Memory B cell (primary cell): Measurements from ENCODE around the gene ST7.

Experiments used
- ATAC-seq: fragments of 150-1000 bp; cut with Tn5 transposase; 2 replicates; pipeline ENCODE4 v1.10.0; 2021; ENCODE audit warnings: low read depth, mild to moderate bottlenecking, moderate library complexity
- DNase-seq, 2 donors: peaks; one replicate each; pipeline ENCODE4 v3.0.0; 2022; ENCODE audit warnings: low spot score in 2 of 2
- H3K27ac Mint-ChIP-seq: one replicate; pipeline ENCODE4 v1.8.0; 2022; ENCODE audit warnings: mild to moderate bottlenecking, moderate library complexity, mixed read lengths
- H3K27me3 Mint-ChIP-seq: one replicate; pipeline ENCODE4 v1.8.0; 2022; ENCODE audit warnings: mixed read lengths
- H3K36me3 Mint-ChIP-seq: one replicate; pipeline ENCODE4 v1.8.0; 2022; ENCODE audit warnings: mild to moderate bottlenecking, mixed read lengths
- H3K4me1 Mint-ChIP-seq: one replicate; pipeline ENCODE4 v1.8.0; 2022; ENCODE audit warnings: mixed read lengths
- H3K4me3 Mint-ChIP-seq: one replicate; pipeline ENCODE4 v1.8.0; 2022; ENCODE audit warnings: mild to moderate bottlenecking, moderate library complexity, mixed read lengths
- H3K9me3 Mint-ChIP-seq: one replicate; pipeline ENCODE4 v1.8.0; 2022; ENCODE audit warnings: mixed read lengths

The ST7 gene

DNA sequence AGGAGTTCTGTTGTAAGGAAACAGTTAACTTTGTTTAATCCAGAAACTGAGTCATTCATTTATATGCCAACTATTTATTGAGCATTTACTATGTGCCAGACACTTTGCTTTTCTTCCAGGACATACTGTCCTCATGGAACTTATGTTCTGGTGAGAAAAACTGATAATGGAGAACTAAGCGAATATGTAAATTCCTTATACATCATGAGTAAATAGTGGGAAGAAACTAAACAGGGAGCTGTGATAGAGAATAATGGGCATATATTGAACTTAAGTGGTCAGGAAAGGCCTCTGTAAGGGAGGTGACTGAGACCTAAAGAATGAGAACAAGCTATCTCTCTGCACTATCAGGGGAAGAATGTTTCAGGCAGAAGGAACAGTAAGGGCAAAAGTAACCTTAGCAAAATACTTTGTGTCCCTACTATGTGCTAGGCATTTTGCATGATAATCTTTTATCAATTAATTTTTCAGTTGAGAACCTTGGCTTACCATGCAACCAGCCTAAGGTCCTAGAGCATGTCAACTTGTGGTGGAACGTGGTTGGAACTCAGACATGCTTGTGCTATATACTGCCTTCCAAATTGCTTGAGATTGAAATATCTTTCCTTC, 45.4 kb downstream of the ST7 start:
- Mint-ChIP-seq H3K27ac (no peak overlapping the region), H3K4me3 (no peak overlapping the region), H3K36me3 (no peaks in the 10 kb centered on the region), H3K27me3 (no peaks in the 10 kb centered on the region), H3K4me1 (no peaks in the 10 kb centered on the region), H3K9me3 (no peaks in the 10 kb centered on the region)
- ATAC-seq (no peak), DNase-seq (no peak)

- H3K36me3 Mint-ChIP-seq, result no peaks in the 10 kb centered on the region
- H3K9me3 Mint-ChIP-seq, result no peaks in the 10 kb centered on the region
- H3K27me3 Mint-ChIP-seq, result no peaks in the 10 kb centered on the region
- no peak for ATAC-seq
- H3K4me1 Mint-ChIP-seq, result no peaks in the 10 kb centered on the region
- no peak overlapping the region for H3K27ac Mint-ChIP-seq
- no peak for DNase-seq
- no peak overlapping the region for H3K4me3 Mint-ChIP-seq
These were observed 46.0 kb downstream of the ST7 start for GRCh38 chr7:116999311-116999710.

DNA sequence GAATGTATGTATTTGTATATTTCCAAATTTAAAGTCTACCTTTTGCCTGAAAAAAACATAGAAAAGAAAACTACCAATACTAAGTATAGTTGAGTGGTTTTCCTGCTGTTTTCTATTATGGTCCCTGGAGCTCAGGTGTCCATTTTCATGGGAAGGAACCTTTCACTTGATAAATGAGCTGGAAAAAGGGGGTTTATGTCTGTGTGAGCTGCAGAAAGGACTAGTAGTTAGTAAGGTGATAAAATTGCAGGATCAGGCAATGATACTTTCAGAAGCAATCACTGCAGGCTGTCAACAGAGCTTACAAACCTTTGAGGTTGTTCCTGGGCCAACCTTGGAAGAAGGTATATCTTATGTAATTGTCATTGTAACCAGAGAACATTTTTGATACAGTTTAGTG, 48.0 kb downstream of the ST7 start:
- DNase-seq, result no peak
- H3K36me3 Mint-ChIP-seq, result no peaks in the 10 kb centered on the region
- H3K9me3 Mint-ChIP-seq, result no peaks in the 10 kb centered on the region
- H3K27ac Mint-ChIP-seq, result no peak overlapping the region
- no peak overlapping the region for H3K4me3 Mint-ChIP-seq
- no peaks in the 10 kb centered on the region for H3K27me3 Mint-ChIP-seq
- peaks cover 3% of the 10 kb centered on the region for H3K4me1 Mint-ChIP-seq
- ATAC-seq, result no peak

- Mint-ChIP-seq H3K36me3 (no peaks in the 10 kb centered on the region), H3K27ac (no peak overlapping the region), H3K27me3 (no peaks in the 10 kb centered on the region), H3K4me3 (no peak overlapping the region), H3K9me3 (no peaks in the 10 kb centered on the region), H3K4me1 (peaks cover 12% of the 10 kb centered on the region)
- DNase-seq, result no peak
- no peak for ATAC-seq
These were observed 51.6 kb downstream of the ST7 start for GRCh38 chr7:117004899-117005298.

DNA sequence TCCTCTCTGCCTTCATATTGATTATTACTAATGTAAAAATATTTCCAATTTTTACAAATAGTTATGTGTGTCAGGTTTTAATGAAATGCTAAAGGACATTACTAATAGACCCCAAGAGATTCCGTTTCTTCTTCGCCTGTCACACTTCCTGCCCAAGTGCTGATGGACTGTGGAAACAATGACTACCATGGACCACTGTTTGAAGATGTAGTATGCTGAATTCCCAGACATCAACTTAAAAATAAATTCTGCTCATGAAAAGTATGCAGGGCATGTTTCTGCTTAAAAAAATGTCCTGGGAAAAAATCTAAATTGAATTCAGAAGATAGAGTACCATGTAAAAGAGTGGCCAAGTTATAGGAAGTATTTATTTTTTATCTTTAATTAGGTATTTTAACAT, 52.1 kb downstream of the ST7 start:
- DNase-seq, result no peak
- Mint-ChIP-seq H3K36me3 (no peaks in the 10 kb centered on the region), H3K27me3 (no peaks in the 10 kb centered on the region), H3K4me1 (peaks cover 18% of the 10 kb centered on the region), H3K27ac (no peak overlapping the region), H3K4me3 (no peak overlapping the region), H3K9me3 (no peaks in the 10 kb centered on the region)
- no peak for ATAC-seq

DNA sequence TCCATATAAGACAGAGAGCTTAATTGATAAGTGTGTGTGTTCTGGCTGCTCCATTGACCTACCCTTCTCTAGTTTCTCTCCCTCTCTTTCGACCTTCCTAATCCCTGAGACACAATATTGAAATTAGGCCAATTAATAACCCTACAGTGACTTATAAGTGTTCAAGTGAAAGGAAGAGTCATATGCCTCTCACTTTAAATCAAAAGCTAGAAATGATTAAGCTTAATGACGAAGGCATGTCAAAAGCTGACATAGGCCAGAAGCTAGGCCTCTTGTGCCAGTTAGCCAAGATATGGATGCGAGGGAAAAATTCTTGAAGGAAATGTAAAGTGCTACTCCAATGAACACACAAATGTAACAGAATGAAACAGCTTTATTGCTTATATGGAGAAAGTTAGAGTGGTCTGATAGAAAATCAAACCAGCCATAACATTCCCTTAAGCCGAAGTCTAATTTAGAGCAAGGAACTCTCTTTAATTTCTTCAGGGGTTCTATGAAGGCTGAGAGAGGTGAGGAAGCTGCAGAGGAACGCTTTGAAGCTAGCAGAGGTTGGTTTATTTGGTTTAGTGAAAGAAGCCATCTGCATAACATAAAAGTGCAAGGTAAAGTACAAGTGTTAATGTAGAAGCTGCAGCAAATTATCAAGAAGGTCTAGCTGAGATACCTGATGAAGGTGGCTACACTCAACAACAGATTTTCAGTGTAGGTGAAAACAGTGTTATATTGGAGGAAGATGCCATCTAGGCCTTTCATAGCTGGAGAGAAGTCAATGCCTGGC, 53.8 kb downstream of the ST7 start:
- H3K27ac Mint-ChIP-seq, result no peak overlapping the region
- DNase-seq (no peak), ATAC-seq (no peak)
- no peaks in the 10 kb centered on the region for H3K27me3 Mint-ChIP-seq
- no peak overlapping the region for H3K4me3 Mint-ChIP-seq
- H3K4me1 Mint-ChIP-seq, result peaks cover 33% of the 10 kb centered on the region
- no peaks in the 10 kb centered on the region for H3K36me3 Mint-ChIP-seq
- H3K9me3 Mint-ChIP-seq, result no peaks in the 10 kb centered on the region

DNA sequence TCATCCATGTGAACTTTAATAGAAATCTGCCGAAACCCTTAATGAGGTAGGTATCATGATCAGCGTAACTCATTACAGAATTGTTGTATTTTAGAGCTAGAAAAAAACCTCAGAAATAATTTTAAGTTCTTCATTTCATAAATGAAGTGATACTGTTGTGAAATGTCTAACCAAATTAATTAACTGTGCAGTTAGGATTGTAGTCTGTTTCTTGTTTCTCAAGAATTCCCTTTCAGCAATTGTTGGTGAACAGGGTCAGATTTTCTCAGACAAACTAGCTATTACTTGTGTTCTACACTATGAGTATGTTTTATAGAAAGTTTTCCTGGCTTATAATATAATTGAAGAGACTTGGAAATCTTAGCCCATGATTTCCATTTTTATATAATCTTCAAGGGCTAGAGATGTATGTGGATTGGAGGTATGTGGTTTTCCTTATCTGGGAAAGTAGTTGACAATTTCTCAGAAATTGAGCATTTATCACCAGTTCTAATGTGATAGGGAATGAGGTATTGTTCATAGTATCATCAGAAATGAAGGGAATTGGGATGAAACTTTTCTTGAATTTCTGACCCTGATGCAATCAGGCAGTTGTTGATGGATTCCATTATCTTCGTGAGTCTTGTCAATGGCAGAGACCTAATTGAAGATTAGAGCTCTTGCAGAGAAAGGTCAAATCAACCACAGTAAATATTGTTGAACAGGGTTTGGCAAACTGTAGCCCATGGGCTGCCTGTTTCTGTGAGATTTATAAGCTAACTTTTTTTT, 55.0 kb downstream of the ST7 start:
- H3K27ac Mint-ChIP-seq, result no peak overlapping the region
- H3K4me3 Mint-ChIP-seq, result no peak overlapping the region

DNA sequence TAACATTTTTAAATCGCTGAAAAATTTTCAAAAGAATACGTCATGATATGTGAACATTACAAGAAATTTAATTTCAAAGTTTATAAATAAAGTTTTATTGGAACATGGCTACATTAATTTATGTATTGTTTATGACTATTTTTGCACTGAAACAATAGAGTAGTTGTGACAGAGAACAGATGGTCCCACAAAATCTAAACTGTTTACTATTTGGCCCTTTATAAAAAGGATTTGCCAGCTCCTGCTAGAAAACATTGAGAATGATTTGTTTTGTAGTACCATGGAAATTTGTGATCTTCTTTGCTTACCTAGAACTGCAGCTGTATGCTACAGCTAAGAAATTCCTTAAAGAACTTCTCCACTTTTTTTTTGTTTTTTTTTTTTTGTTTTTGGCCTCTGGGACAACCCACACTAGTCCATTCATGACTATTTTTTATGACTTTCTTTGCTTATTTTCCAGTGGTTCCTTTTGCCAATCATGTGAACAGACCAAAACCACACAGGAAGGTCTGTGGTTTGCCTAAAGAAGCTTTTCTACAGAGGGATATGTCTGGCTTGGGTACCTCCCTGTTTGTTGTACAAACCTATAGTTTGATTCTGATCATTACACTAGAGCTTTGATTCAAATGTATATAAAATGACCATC, 55.7 kb downstream of the ST7 start:
- no peak overlapping the region for H3K27ac Mint-ChIP-seq
- no peaks in the 10 kb centered on the region for H3K27me3 Mint-ChIP-seq
- no peak overlapping the region for H3K4me3 Mint-ChIP-seq
- H3K4me1 Mint-ChIP-seq, result peaks cover 33% of the 10 kb centered on the region
- DNase-seq (no peak), ATAC-seq (no peak)
- no peaks in the 10 kb centered on the region for H3K36me3 Mint-ChIP-seq
- no peaks in the 10 kb centered on the region for H3K9me3 Mint-ChIP-seq

More for the DNA sequence above, 55.0 kb downstream of the ST7 start:
- no peaks in the 10 kb centered on the region for H3K9me3 Mint-ChIP-seq
- no peaks in the 10 kb centered on the region for H3K36me3 Mint-ChIP-seq
- H3K27me3 Mint-ChIP-seq, result no peaks in the 10 kb centered on the region
- peaks cover 33% of the 10 kb centered on the region for H3K4me1 Mint-ChIP-seq
- ATAC-seq (no peak), DNase-seq (no peak)

DNA sequence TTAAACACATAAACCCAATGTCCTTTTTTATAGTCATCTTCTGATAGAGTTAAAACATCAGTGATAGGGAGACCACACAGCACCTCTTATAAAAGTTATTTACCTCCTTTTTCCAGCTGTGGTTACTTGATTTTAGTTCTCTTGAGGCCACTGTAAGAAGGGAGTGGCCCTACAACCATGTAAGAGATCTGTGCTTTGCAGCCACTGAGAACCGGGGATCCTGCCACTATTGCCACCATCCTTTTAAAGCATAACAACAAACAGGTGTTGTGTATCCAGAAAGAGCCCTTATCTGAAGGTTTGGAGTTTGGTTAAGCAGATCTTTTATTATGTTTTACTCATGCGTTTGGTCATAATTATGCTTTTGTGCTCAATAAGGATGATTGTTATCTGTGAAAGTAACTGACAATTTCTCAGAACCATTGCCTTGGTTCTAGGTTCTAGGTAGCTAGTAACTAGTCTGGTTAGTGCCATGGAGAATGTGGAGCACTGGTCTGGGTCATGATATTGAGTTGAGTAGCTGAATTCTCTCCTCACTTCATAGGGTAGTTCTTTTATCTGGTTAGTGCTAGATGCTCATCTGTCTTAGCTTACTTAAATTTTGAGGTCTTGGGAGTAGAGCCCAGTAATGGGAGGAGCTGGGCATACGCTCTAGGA, 56.5 kb downstream of the ST7 start:
- H3K36me3 Mint-ChIP-seq, result no peaks in the 10 kb centered on the region
- no peaks in the 10 kb centered on the region for H3K9me3 Mint-ChIP-seq
- peaks cover 36% of the 10 kb centered on the region for H3K4me1 Mint-ChIP-seq
- no peaks in the 10 kb centered on the region for H3K27me3 Mint-ChIP-seq
- ATAC-seq (no peak), DNase-seq (no peak)
- peak overlapping the region; percentile 31 for H3K4me3 Mint-ChIP-seq
- no peak overlapping the region for H3K27ac Mint-ChIP-seq

GRCh38 chr7:117010375-117011133, 57.3 kb downstream of the ST7 start:
- ATAC-seq, result peak; percentile 16
- DNase-seq, result no peak
- Mint-ChIP-seq H3K27me3 (no peaks in the 10 kb centered on the region), H3K9me3 (no peaks in the 10 kb centered on the region), H3K36me3 (no peaks in the 10 kb centered on the region), H3K4me3 (peak overlapping the region; percentile 46), H3K4me1 (peaks cover 42% of the 10 kb centered on the region), H3K27ac (peak overlapping the region; percentile 48)

DNA sequence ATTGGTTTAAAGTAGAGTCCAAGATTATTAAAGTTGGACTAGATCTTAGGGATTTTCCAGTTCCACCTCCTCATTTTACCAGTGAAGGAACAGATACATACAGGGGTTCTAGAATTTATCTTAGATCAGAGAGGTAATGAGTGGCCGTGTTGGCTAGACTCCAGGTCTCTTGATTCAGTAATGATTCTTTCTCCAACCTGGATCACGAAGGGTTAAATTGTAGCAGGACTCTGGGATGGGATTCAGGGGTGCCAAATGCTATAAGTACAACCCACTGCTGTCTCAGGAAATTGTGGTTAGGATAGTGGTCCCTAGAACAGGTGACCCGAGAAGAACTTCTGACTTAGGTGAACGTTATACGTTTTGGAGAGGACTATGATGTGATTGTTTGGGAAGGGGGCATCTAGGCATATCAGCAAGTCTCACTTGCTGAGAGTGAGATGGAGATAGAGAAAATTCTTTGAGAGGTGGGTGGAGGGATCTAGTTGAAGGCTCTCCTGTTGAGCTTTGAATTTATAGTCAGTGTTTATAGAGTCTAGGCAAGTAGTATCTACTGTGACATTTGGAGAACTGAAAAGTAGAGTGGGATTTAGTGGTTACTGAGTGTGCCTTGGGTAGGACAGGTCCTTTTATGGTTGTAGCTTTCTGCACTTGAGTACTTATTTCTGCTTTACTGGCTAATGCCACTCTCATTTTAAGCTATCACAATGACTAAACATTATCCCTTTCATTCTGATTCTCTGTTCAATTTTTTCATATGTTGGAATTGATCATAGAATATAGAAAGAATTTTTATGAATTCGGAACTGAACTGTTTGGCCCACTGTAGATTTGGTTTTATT, 58.3 kb downstream of the ST7 start:
- H3K4me3 Mint-ChIP-seq, result peak overlapping the region; percentile 43
- no peaks in the 10 kb centered on the region for H3K27me3 Mint-ChIP-seq
- no peaks in the 10 kb centered on the region for H3K9me3 Mint-ChIP-seq
- peaks cover 40% of the 10 kb centered on the region for H3K4me1 Mint-ChIP-seq
- peak in 1 of 2 donors; percentile 9 for DNase-seq
- peak overlapping the region; percentile 49 for H3K27ac Mint-ChIP-seq
- H3K36me3 Mint-ChIP-seq, result no peaks in the 10 kb centered on the region
- peak; percentile 76 for ATAC-seq

- ATAC-seq, result no peak
- no peaks in the 10 kb centered on the region for H3K9me3 Mint-ChIP-seq
- H3K27me3 Mint-ChIP-seq, result no peaks in the 10 kb centered on the region
- no peak overlapping the region for H3K27ac Mint-ChIP-seq
- no peak for DNase-seq
- H3K4me3 Mint-ChIP-seq, result no peak overlapping the region
- H3K36me3 Mint-ChIP-seq, result no peaks in the 10 kb centered on the region
- H3K4me1 Mint-ChIP-seq, result peaks cover 41% of the 10 kb centered on the region
These were observed 59.0 kb downstream of the ST7 start for GRCh38 chr7:117012284-117012683.
